HG03097 (cell line): ENCODE data around the gene TNFSF4.

Source experiments
- ATAC-seq: cut with Tn5 transposase; IDR thresholded peaks from one replicate; pipeline ENCODE4 v1.9.1; 2021; ENCODE audit not compliant: unreplicated experiment, low FRiP score

TNFSF4 gene

GRCh38 chr1:173212952-173213491 is 5.9 kb upstream of the TNFSF4 start:
- peak; percentile 80 for ATAC-seq

GRCh38 chr1:173210716-173211231 is 3.6 kb upstream of the TNFSF4 start:
- no peak for ATAC-seq

GRCh38 chr1:173210283-173210682 is 3.2 kb upstream of the TNFSF4 start:
- no peak for ATAC-seq

- ATAC-seq, result no peak
Observed at GRCh38 chr1:173208868-173209267, 1.7 kb upstream of the TNFSF4 start.

- no peak for ATAC-seq
Observed at GRCh38 chr1:173208146-173208545, 1.0 kb upstream of the TNFSF4 start.

GRCh38 chr1:173205146-173206051 is 1.7 kb downstream of the TNFSF4 start:
- no peak for ATAC-seq

GRCh38 chr1:173204693-173205092 is 2.4 kb downstream of the TNFSF4 start:
- ATAC-seq, result no peak

GRCh38 chr1:173202424-173203145 is 4.5 kb downstream of the TNFSF4 start:
- no peak for ATAC-seq

- ATAC-seq, result no peak
Observed at GRCh38 chr1:173201969-173202368, 5.2 kb downstream of the TNFSF4 start.

- ATAC-seq, result peak; percentile 58
Observed at GRCh38 chr1:173195596-173196088, 11.5 kb downstream of the TNFSF4 start.

GRCh38 chr1:173193639-173194038 is 13.5 kb downstream of the TNFSF4 start:
- no peak for ATAC-seq

GRCh38 chr1:173191011-173191705 is 16.0 kb downstream of the TNFSF4 start:
- ATAC-seq, result no peak

GRCh38 chr1:173190101-173190936 is 16.8 kb downstream of the TNFSF4 start:
- no peak for ATAC-seq

GRCh38 chr1:173187671-173188237 is 19.4 kb downstream of the TNFSF4 start:
- ATAC-seq, result no peak

- ATAC-seq, result no peak
Observed at GRCh38 chr1:173181791-173182190, 25.3 kb downstream of the TNFSF4 start.

- no peak for ATAC-seq
Observed at GRCh38 chr1:173176246-173176645, 30.9 kb downstream of the TNFSF4 start.

GRCh38 chr1:173175514-173176145 is 31.5 kb downstream of the TNFSF4 start:
- no peak for ATAC-seq

GRCh38 chr1:173173388-173173787 is 33.7 kb downstream of the TNFSF4 start:
- no peak for ATAC-seq

GRCh38 chr1:173171152-173171551 is 36.0 kb downstream of the TNFSF4 start:
- ATAC-seq, result no peak
